IMR-90 (cell line): ENCODE data around the gene TTC1. TPM values are rescaled to one million over a fixed set of nuclear protein-coding genes. Genes with fewer than 3 reads are reported as not detected.
A peak's percentile ranks its signal among the peaks of the same experiment; 100 is the strongest.

ENCODE experiments used
- ATAC-seq: fragments of 200-7000 bp; cut with Tn5 transposase; 2 replicates; pipeline ENCODE4 v1.9.1; 2020; ENCODE audit warnings: low read depth, mild to moderate bottlenecking, moderate library complexity
- BruUV-seq: library from RNA; stranded (reverse); fragments of 400-500 nt; replicated peaks from 2 replicates; lab custom pipeline; 2021; lab: Mats Ljungman, UMichigan
- CTCF ChIA-PET: fragments of 300-600 bp; formaldehyde crosslinking; extraction: SDS; loops from one replicate; lab custom pipeline; 2021; ENCODE audit warnings: antibody characterized with exemption; lab: Yijun Ruan, JAX
- POLR2A ChIA-PET: fragments of 300-600 bp; sonication (Branson Sonifier 250); formaldehyde crosslinking; loops from one replicate; lab custom pipeline; 2022; ENCODE audit warnings: antibody characterized with exemption; ENCODE audit not compliant: unreplicated experiment; lab: Charles Lee
- DNase-seq: peaks from one replicate; pipeline ENCODE4 v3.0.0; 2013
- H2AFZ ChIP-seq: replicated peaks from 2 replicates; pipeline ENCODE3; 2013; ENCODE audit warnings: low read length, mild to moderate bottlenecking; ENCODE audit not compliant: poor library complexity
- H2AK5ac ChIP-seq: 2 replicates; pipeline ENCODE4 v1.6.1; 2013; ENCODE audit warnings: low read depth, low read length, inconsistent platforms
- H2AK9ac ChIP-seq: replicated peaks from 2 replicates; pipeline ENCODE3; 2013; ENCODE audit warnings: mild to moderate bottlenecking, low read depth, low read length, moderate library complexity; ENCODE audit not compliant: poor library complexity
- H2BK120ac ChIP-seq: 2 replicates; pipeline ENCODE4 v1.6.1; 2013; ENCODE audit warnings: low read depth, low read length, inconsistent platforms
- H2BK15ac ChIP-seq: 3 replicates; pipeline ENCODE4 v1.6.1; 2013; ENCODE audit warnings: low read depth, low read length, inconsistent platforms
- H2BK20ac ChIP-seq: 2 replicates; pipeline ENCODE4 v1.6.1; 2013; ENCODE audit warnings: low read depth, mild to moderate bottlenecking, inconsistent platforms, low read length, moderate library complexity
- H2BK5ac ChIP-seq: 2 replicates; pipeline ENCODE4 v1.6.1; 2013; ENCODE audit warnings: mild to moderate bottlenecking, low read depth, low read length, inconsistent platforms; ENCODE audit not compliant: poor library complexity, severe bottlenecking
- H3K14ac ChIP-seq: replicated peaks from 2 replicates; pipeline ENCODE4 v1.6.1; 2013; ENCODE audit warnings: low read depth, low read length, inconsistent platforms
- H3K18ac ChIP-seq: 2 replicates; pipeline ENCODE4 v1.6.1; 2013; ENCODE audit warnings: low read depth, low read length, control low read depth
- H3K23ac ChIP-seq: 2 replicates; pipeline ENCODE4 v1.6.1; 2013; ENCODE audit warnings: low read depth, low read length, inconsistent platforms
- H3K27ac ChIP-seq: 2 replicates; pipeline ENCODE4 v1.5.1; 2013; ENCODE audit warnings: mild to moderate bottlenecking, control low read depth, low read length; ENCODE audit not compliant: insufficient read depth
- H3K27me3 ChIP-seq: 2 replicates; pipeline ENCODE4 v1.6.1; 2013; ENCODE audit warnings: low read length; ENCODE audit not compliant: control insufficient read depth, insufficient read depth
- H3K36me3 ChIP-seq: 2 replicates; pipeline ENCODE4 v1.6.1; 2013; ENCODE audit warnings: low read length, mixed read lengths; ENCODE audit not compliant: control insufficient read depth, insufficient read depth
- H3K4ac ChIP-seq: 2 replicates; pipeline ENCODE4 v1.6.1; 2013; ENCODE audit warnings: low read depth, low read length, inconsistent platforms
- H3K4me1 ChIP-seq: 2 replicates; pipeline ENCODE4 v1.6.1; 2013; ENCODE audit warnings: low read length, mixed read lengths; ENCODE audit not compliant: control insufficient read depth, insufficient read depth
- H3K4me2 ChIP-seq: 2 replicates; pipeline ENCODE4 v1.6.1; 2013; ENCODE audit warnings: low read depth, mild to moderate bottlenecking, control low read depth, low read length, moderate library complexity
- H3K4me3 ChIP-seq: 2 replicates; pipeline ENCODE4 v1.5.1; 2013; ENCODE audit warnings: low read depth, mild to moderate bottlenecking, control low read depth, low read length, moderate library complexity; ENCODE audit not compliant: insufficient read depth
- H3K56ac ChIP-seq: 2 replicates; pipeline ENCODE4 v1.6.1; 2013; ENCODE audit warnings: low read length, inconsistent platforms; ENCODE audit not compliant: insufficient read depth; ENCODE audit errors: extremely low read depth
- H3K79me1 ChIP-seq, 2 experiments: 2 replicates each; pipeline ENCODE4 v1.6.1; 2013; ENCODE audit warnings: low read length in 2 of 2, inconsistent platforms in 1 of 2, low read depth in 1 of 2
- H3K9ac ChIP-seq: 2 replicates; pipeline ENCODE4 v1.6.1; 2013; ENCODE audit warnings: low read depth, low read length, control low read depth
- H3K9me1 ChIP-seq: 2 replicates; pipeline ENCODE4 v1.6.1; 2013; ENCODE audit warnings: low read length, inconsistent platforms; ENCODE audit not compliant: insufficient read depth
- H3K9me3 ChIP-seq: 2 replicates; pipeline ENCODE4 v1.6.1; 2013; ENCODE audit warnings: low read length; ENCODE audit not compliant: control insufficient read depth, insufficient read depth
- H4K20me1 ChIP-seq: 2 replicates; pipeline ENCODE4 v1.6.1; 2013; ENCODE audit warnings: low read length, inconsistent platforms; ENCODE audit not compliant: insufficient read depth
- H4K5ac ChIP-seq: 2 replicates; pipeline ENCODE4 v1.6.1; 2013; ENCODE audit warnings: mild to moderate bottlenecking, low read depth, low read length, control low read depth
- H4K8ac ChIP-seq, 2 experiments: 2 replicates each; pipeline ENCODE4 v1.6.1; 2013; ENCODE audit warnings: low read depth in 2 of 2, low read length in 2 of 2, control low read depth in 1 of 2, inconsistent platforms in 1 of 2
- H4K91ac ChIP-seq: 2 replicates; pipeline ENCODE4 v1.6.1; 2013; ENCODE audit warnings: low read depth, low read length, inconsistent platforms; ENCODE audit not compliant: insufficient read depth
- CEBPB ChIP-seq: IDR thresholded peaks from 2 replicates; pipeline ENCODE4 v1.6.1; 2012; ENCODE audit warnings: low read depth, low read length, improper control_type of control experiment
- FOS ChIP-seq: fragments of 150-350 bp; IDR thresholded peaks from 2 replicates; pipeline ENCODE4 v1.6.1; 2016; ENCODE audit warnings: low read depth, low read length
- RFX5 ChIP-seq: IDR thresholded peaks from 2 replicates; pipeline ENCODE4 v1.8.0; 2012; ENCODE audit warnings: low read depth, mild to moderate bottlenecking, low read length, moderate library complexity
- WGBS, 2 experiments: methylation state at CpG; one replicate each; pipeline versions ENCODE4 v1.1.5 to v1.1.7; 2013; ENCODE audit warnings: missing lambda C conversion rate in 2 of 2; ENCODE audit not compliant: insufficient read length in 1 of 2; ENCODE audit errors: extremely low coverage in 2 of 2; 5-methylcytosine and 5-hydroxymethylcytosine counted together
- dilution Hi-C: fragments of 300-500 bp; cut with HindIII; formaldehyde crosslinking; loops from one replicate; pipeline ENCODE4 v1.14.3; 2018; ENCODE audit warnings: low sequenced_read_pairs; ENCODE audit not compliant: unreplicated experiment
- in situ Hi-C: fragments of 300-500 bp; cut with MboI; formaldehyde crosslinking; loops from 3 replicates; pipeline ENCODE4 v1.14.3; 2019; ENCODE audit warnings: low sequenced_read_pairs, inconsistent platforms, mixed read lengths
- intact Hi-C: fragments of 100-400 bp; cut with micrococcal nuclease; formaldehyde crosslinking; loops from 2 replicates; pipeline ENCODE4 v1.10.0; 2022
- polyA plus RNA-seq, 3 experiments: library from polyadenylated mRNA; depleted of rRNA; stranded (reverse); fragments of >200 nt; gene quantifications; 2 replicates each; pipeline ENCODE4 v1.2.3, GENCODE V29; 2012; ENCODE audit warnings: low replicate concordance in 1 of 3
- total RNA-seq: library from RNA; depleted of rRNA; stranded (reverse); fragments of >200 nt; gene quantifications from 2 replicates; pipeline ENCODE4 v1.2.3, GENCODE V29; 2012

Gene TTC1
- total and polyA plus RNA-seq, 2 of the 4 experiments (the other 2 are of a cell fraction), result 23.1 to 41.1 TPM

DNA sequence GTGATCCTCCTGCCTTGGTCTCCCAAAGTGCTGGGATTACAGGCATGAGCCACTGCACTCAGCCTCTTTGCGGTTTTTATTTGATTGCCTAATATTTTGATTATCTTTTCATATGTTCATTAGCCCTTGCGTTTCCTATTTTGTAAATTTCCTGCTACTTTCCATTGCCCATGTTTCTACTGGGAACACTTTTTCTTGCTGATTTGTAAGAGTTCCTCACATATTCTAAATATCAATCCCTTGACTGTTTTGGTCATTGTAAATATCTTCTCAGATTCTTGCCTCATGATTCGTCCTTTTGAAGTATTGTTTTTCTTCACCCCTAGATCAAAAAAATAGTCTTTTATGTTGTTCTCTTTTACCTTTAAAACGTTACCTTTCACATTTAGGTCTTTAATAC lies 37.9 kb upstream of the TTC1 start:
- Histone ChIP-seq H3K9ac (no peak overlapping the region), H4K8ac (peak overlapping the region; percentile 87 to 96), H3K14ac (peak overlapping the region; percentile 93), H3K4ac (peak overlapping the region; percentile 94), H3K4me2 (peak overlapping the region; percentile 32; the same call in 1 of the 2 replicates), H3K9me1 (peaks cover 21% of the 10 kb centered on the region), H3K4me1 (peaks cover 23% of the 10 kb centered on the region), H4K5ac (peak overlapping the region; percentile 90), H2BK5ac (peak overlapping the region; percentile 89), H3K9me3 (no peaks in the 10 kb centered on the region), H3K36me3 (no peaks in the 10 kb centered on the region), H2AK5ac (peak overlapping the region; percentile 94), H4K20me1 (peaks cover 3% of the 10 kb centered on the region; the same call in 1 of the 2 replicates), H3K23ac (peak overlapping the region; percentile 86), H2BK15ac (peak overlapping the region; percentile 87; the same call in 2 of the 3 replicates), H3K79me1 (peaks cover 0 to 5% of the 10 kb centered on the region in 2 experiments; a peak in 2 of 4 replicates), H3K27ac (peak overlapping the region; percentile 89), H2BK20ac (peak overlapping the region; percentile 98), H4K91ac (peak overlapping the region; percentile 91), H3K56ac (peak overlapping the region; percentile 51; the same call in 1 of the 2 replicates), H2BK120ac (peak overlapping the region; percentile 97), H3K4me3 (no peak overlapping the region), H3K18ac (peak overlapping the region; percentile 98), H2AK9ac (peak overlapping the region; percentile 33), H2AFZ (peak overlapping the region; percentile 72), H3K27me3 (no peaks in the 10 kb centered on the region)
- DNase-seq (peak; percentile 84), ATAC-seq (peak; percentile 16; the same call in 1 of the 2 replicates)
- dilution Hi-C loops, result no loop called here
- in situ Hi-C loops, result loop anchor here (25.0 kb wide), 1 partner anchor 809 kb away; no protein-coding TSS in a partner anchor
- TF ChIP-seq RFX5 (no peak), CEBPB (peak; percentile 54), FOS (peak; percentile 35; the same call in 1 of the 2 replicates)
- no TSS peak for BruUV-seq
- no CpG with 5 or more reads among the region's 4 CpGs for WGBS, 2 experiments
- POLR2A ChIA-PET, result no interaction called here
- intact Hi-C loops, result loop anchor here (10.0 kb wide), 3 partner anchors 206 to 806 kb away; partner anchors contain the start of gene RNF145
- CTCF ChIA-PET, result no interaction called here
